GM18868 (cell line): Measurements from ENCODE around the gene SCYGR5.
A peak's percentile ranks its signal among the peaks of the same experiment; 100 is the strongest.
"Not testable (repeated sequence)": the region's sequence is repeated elsewhere in the genome, so short reads cannot be mapped to it uniquely, and the experiment has no call there.

Source experiments
- ATAC-seq: cut with Tn5 transposase; IDR thresholded peaks from one replicate; pipeline ENCODE4 v1.9.1; 2021; ENCODE audit warnings: mild to moderate bottlenecking, moderate library complexity; ENCODE audit not compliant: unreplicated experiment

SCYGR5 gene

GRCh38 chr2:227666631-227667170, at the start of gene SCYGR5:
TSS of gene SCYGR5 (plus strand) at chr2:227666804. CDS start at chr2:227666804, 0 bp downstream.
- ATAC-seq = not testable (repeated sequence)

- no peak for ATAC-seq
Observed at GRCh38 chr2:227617316-227618230, 49.0 kb upstream of the SCYGR5 start, which contains the start of gene SCYGR4. TSS of gene SCYGR4 (plus strand) at chr2:227617498. CDS start at chr2:227617498, 0 bp downstream.

- ATAC-seq = no peak
Observed at GRCh38 chr2:227623226-227623625, 43.4 kb upstream of the SCYGR5 start.

- no peak for ATAC-seq
Observed at GRCh38 chr2:227625420-227625819, 41.2 kb upstream of the SCYGR5 start.

- ATAC-seq = no peak
Observed at GRCh38 chr2:227626580-227627151, 39.9 kb upstream of the SCYGR5 start.

- ATAC-seq = peak; percentile 100
Observed at GRCh38 chr2:227627769-227628168, 38.8 kb upstream of the SCYGR5 start.

- no peak for ATAC-seq
Observed at GRCh38 chr2:227629435-227629834, 37.2 kb upstream of the SCYGR5 start.

- ATAC-seq = no peak
Observed at GRCh38 chr2:227630322-227630721, 36.3 kb upstream of the SCYGR5 start.

- ATAC-seq = no peak
Observed at GRCh38 chr2:227632827-227633226, 33.8 kb upstream of the SCYGR5 start.

- ATAC-seq = no peak
Observed at GRCh38 chr2:227634201-227634600, 32.4 kb upstream of the SCYGR5 start.

GRCh38 chr2:227642656-227643055, 23.9 kb upstream of the SCYGR5 start:
- no peak for ATAC-seq

GRCh38 chr2:227643990-227644551, 22.5 kb upstream of the SCYGR5 start:
- ATAC-seq = peak; percentile 50

- ATAC-seq = no peak
Observed at GRCh38 chr2:227653419-227653818, 13.2 kb upstream of the SCYGR5 start.

GRCh38 chr2:227654426-227654825, 12.2 kb upstream of the SCYGR5 start:
- ATAC-seq = no peak

- peak; percentile 56 for ATAC-seq
Observed at GRCh38 chr2:227655454-227655853, 11.2 kb upstream of the SCYGR5 start.

GRCh38 chr2:227657199-227657845, 9.3 kb upstream of the SCYGR5 start:
- no peak for ATAC-seq

- ATAC-seq = no peak
Observed at GRCh38 chr2:227661025-227661649, 5.5 kb upstream of the SCYGR5 start.

- ATAC-seq = no peak
Observed at GRCh38 chr2:227661827-227662226, 4.8 kb upstream of the SCYGR5 start.

GRCh38 chr2:227665189-227665940, 1.2 kb upstream of the SCYGR5 start:
- ATAC-seq = no peak
